GM21381 (cell line): ENCODE data around the gene WWC2.
A peak's percentile ranks its signal among the peaks of the same experiment; 100 is the strongest.

Source experiments
- ATAC-seq: cut with Tn5 transposase; IDR thresholded peaks from one replicate; pipeline ENCODE4 v1.9.1; 2021; ENCODE audit warnings: mild to moderate bottlenecking, moderate library complexity; ENCODE audit not compliant: unreplicated experiment

Gene WWC2

GRCh38 chr4:183098723-183099536 lies at the start of gene WWC2:
WWC2 (plus strand) TSS chr4:183099257; CDS start chr4:183099492, 235 bp downstream.
- ATAC-seq = peak; percentile 76

- ATAC-seq = no peak
These were observed 45.4 kb upstream of the WWC2 start for GRCh38 chr4:183053681-183054080.

GRCh38 chr4:183057255-183057654 lies 41.8 kb upstream of the WWC2 start:
- ATAC-seq = no peak

- no peak for ATAC-seq
These were observed 39.3 kb upstream of the WWC2 start for GRCh38 chr4:183059797-183060196.

- no peak for ATAC-seq
These were observed 30.6 kb upstream of the WWC2 start for GRCh38 chr4:183068502-183068901.

- ATAC-seq = no peak
These were observed 27.8 kb upstream of the WWC2 start for GRCh38 chr4:183071222-183071621.

GRCh38 chr4:183072176-183072575 lies 26.9 kb upstream of the WWC2 start:
- no peak for ATAC-seq

- no peak for ATAC-seq
These were observed 25.3 kb upstream of the WWC2 start for GRCh38 chr4:183073838-183074145.

- ATAC-seq = no peak
These were observed 24.6 kb upstream of the WWC2 start for GRCh38 chr4:183074288-183074990.

- ATAC-seq = no peak
These were observed 20.4 kb upstream of the WWC2 start for GRCh38 chr4:183078634-183079033.

GRCh38 chr4:183080372-183081115 lies 18.5 kb upstream of the WWC2 start:
- ATAC-seq = no peak

- no peak for ATAC-seq
These were observed 18.0 kb upstream of the WWC2 start for GRCh38 chr4:183081116-183081469.

- ATAC-seq = no peak
These were observed 17.0 kb upstream of the WWC2 start for GRCh38 chr4:183082053-183082452.

- no peak for ATAC-seq
These were observed 4.5 kb upstream of the WWC2 start for GRCh38 chr4:183094393-183095198.

- no peak for ATAC-seq
These were observed 3.9 kb upstream of the WWC2 start for GRCh38 chr4:183095199-183095512.

- ATAC-seq = no peak
These were observed 2.6 kb upstream of the WWC2 start for GRCh38 chr4:183096276-183096965.

GRCh38 chr4:183097231-183098018 lies 1.6 kb upstream of the WWC2 start:
- no peak for ATAC-seq

GRCh38 chr4:183098019-183098722 lies 886 bp upstream of the WWC2 start:
- ATAC-seq = peak; percentile 24
